HepG2 (cell line): ENCODE measurements around the gene FGF19. TPM values are rescaled to one million over a fixed set of nuclear protein-coding genes. Genes with fewer than 3 reads are reported as not detected.
A peak's percentile ranks its signal among the peaks of the same experiment; 100 is the strongest.

Experiments
- ATRX ChIP-seq: sonication (generic); formaldehyde crosslinking; IDR thresholded peaks from 2 replicates; pipeline ENCODE4 v1.4.0; 2020; ENCODE audit warnings: missing genetic modification reagents, borderline replicate concordance
- ESRRA ChIP-seq: sonication (generic); formaldehyde crosslinking; IDR thresholded peaks from 2 replicates; pipeline ENCODE4 v1.5.1; 2020; ENCODE audit warnings: mild to moderate bottlenecking, low read depth, missing genetic modification reagents
- FLYWCH1 ChIP-seq: sonication (generic); formaldehyde crosslinking; IDR thresholded peaks from 2 replicates; pipeline ENCODE4 v1.8.1; 2023; ENCODE audit warnings: mild to moderate bottlenecking, missing genetic modification reagents
- GABPA ChIP-seq, 2 experiments: IDR thresholded peaks; 2 replicates each; pipeline ENCODE4 v1.6.1; 2011 to 2016; ENCODE audit warnings: low read depth in 2 of 2, low read length in 1 of 2, missing biosample characterization in 1 of 2, missing genetic modification characterization in 1 of 2
- HDAC1 ChIP-seq: sonication (generic); formaldehyde crosslinking; IDR thresholded peaks from 2 replicates; pipeline ENCODE4 v1.5.1; 2020; ENCODE audit warnings: mild to moderate bottlenecking, missing genetic modification reagents
- KDM5B ChIP-seq: sonication (generic); formaldehyde crosslinking; IDR thresholded peaks from 2 replicates; pipeline ENCODE4 v1.4.0; 2020; ENCODE audit warnings: missing genetic modification reagents, mild to moderate bottlenecking, borderline replicate concordance
- KLF9 ChIP-seq: IDR thresholded peaks from 2 replicates; pipeline ENCODE4 v1.6.1; 2016; ENCODE audit warnings: low read depth
- NBN ChIP-seq: fragments of 450-650 bp; conservative IDR thresholded peaks from 2 replicates; pipeline ENCODE4 v1.6.1; 2017
- RAD21 ChIP-seq: fragments of 450-650 bp; formaldehyde crosslinking; IDR thresholded peaks from 2 replicates; pipeline ENCODE4 v1.5.0; 2020; ENCODE audit warnings: mild to moderate bottlenecking
- RXRB ChIP-seq: IDR thresholded peaks from 2 replicates; pipeline ENCODE4 v1.6.1; 2016; ENCODE audit warnings: borderline replicate concordance, missing genetic modification reagents, missing compliant biosample characterization
- ZBTB21 ChIP-seq: sonication (generic); formaldehyde crosslinking; IDR thresholded peaks from 2 replicates; pipeline ENCODE4 v1.4.0; 2020; ENCODE audit warnings: missing genetic modification reagents
- ZMYM4 ChIP-seq: sonication (generic); formaldehyde crosslinking; IDR thresholded peaks from 2 replicates; pipeline ENCODE4 v1.8.1; 2023; ENCODE audit warnings: mild to moderate bottlenecking, missing genetic modification reagents
- ZNF224 ChIP-seq: sonication (generic); formaldehyde crosslinking; IDR thresholded peaks from 2 replicates; pipeline ENCODE4 v1.5.0; 2020; ENCODE audit warnings: mild to moderate bottlenecking, missing genetic modification reagents
- ZNF3 ChIP-seq: IDR thresholded peaks from 2 replicates; pipeline ENCODE4 v1.7.0; 2017; ENCODE audit warnings: inconsistent platforms
- ZNF33B ChIP-seq: sonication (generic); formaldehyde crosslinking; IDR thresholded peaks from 2 replicates; pipeline ENCODE4 v1.5.1; 2020; ENCODE audit warnings: mild to moderate bottlenecking, missing genetic modification reagents
- ZNF367 ChIP-seq: sonication (generic); formaldehyde crosslinking; IDR thresholded peaks from 2 replicates; pipeline ENCODE4 v1.4.0; 2020; ENCODE audit warnings: missing genetic modification reagents, borderline replicate concordance
- ZNF839 ChIP-seq: sonication (generic); formaldehyde crosslinking; IDR thresholded peaks from 2 replicates; pipeline ENCODE4 v1.4.0; 2020; ENCODE audit warnings: missing genetic modification reagents, mild to moderate bottlenecking, borderline replicate concordance
- polyA plus RNA-seq, 8 experiments: library from polyadenylated mRNA; depleted of rRNA in 3 of 8; stranded (reverse) in 7 of 8; unstranded in 1 of 8; fragments of >200 nt; fragmentation: Illumina TruSeq in 4 of 8; extraction: Trizol in 4 of 8; gene quantifications; 2 replicates each; pipeline versions ENCODE4 v1.2.1 to v1.2.3, GENCODE V29; 2011 to 2016; ENCODE audit warnings: low read depth in 4 of 8, missing spikeins in 1 of 8, mixed read lengths in 1 of 8; ENCODE audit not compliant: insufficient read depth in 1 of 8
- total RNA-seq, 5 experiments: library from RNA; depleted of rRNA; stranded (reverse); fragments of >200 nt; fragmentation: Illumina TruSeq; extraction: Trizol; gene quantifications; 2 replicates each; pipeline ENCODE4 v1.2.3, GENCODE V29; 2016; ENCODE audit warnings: low read depth in 1 of 5
- TF ChIP-seq, protein P1 (sequence below): IDR thresholded peaks from 2 replicates; pipeline ENCODE4 v1.6.1; 2016
- TF ChIP-seq, protein P2 (sequence below): sonication (generic); IDR thresholded peaks from 2 replicates; pipeline ENCODE4 v1.6.1; 2016; ENCODE audit warnings: low read depth, borderline replicate concordance
- TF ChIP-seq, protein P3 (sequence below): sonication (generic); formaldehyde crosslinking; IDR thresholded peaks from 2 replicates; pipeline ENCODE4 v1.4.0; 2020; ENCODE audit warnings: missing genetic modification reagents, borderline replicate concordance
- TF ChIP-seq, protein P4 (sequence below), 2 experiments: IDR thresholded peaks; 2 replicates each; pipeline ENCODE4 v1.6.1; 2011 to 2012; ENCODE audit warnings: low read length in 2 of 2, borderline replicate concordance in 1 of 2, low read depth in 1 of 2, mild to moderate bottlenecking in 1 of 2, moderate library complexity in 1 of 2

FGF19 gene
- total and polyA plus RNA-seq, 2 of the 13 experiments (the other 11 are each of a cell fraction or from before 2014, with no cell fraction given), result 0.07 TPM; not detected in 1

DNA sequence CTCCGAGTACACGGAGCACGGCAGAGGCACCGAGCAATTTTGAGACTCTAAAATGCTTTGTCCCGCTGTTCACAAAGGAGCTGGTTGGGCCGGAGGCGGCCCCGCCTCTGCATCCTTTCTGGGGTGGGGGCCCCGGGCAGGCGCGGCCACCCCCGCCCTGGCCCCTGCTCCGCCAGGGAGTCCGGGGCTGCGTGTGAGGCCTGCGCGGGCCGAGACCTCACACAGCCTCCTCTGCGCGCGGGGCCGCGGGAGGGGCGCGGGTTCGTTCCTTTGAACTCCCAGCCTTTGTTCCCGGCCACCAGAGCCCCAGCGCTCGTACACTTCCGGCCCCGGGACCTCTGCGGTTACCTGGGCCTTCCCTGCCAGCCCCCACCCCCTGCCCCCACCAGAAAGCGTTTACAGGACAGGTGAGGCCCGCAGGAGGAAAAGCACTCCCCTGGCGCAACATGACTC lies 1.6 kb downstream of the FGF19 start (continued):
- TF ChIP-seq KDM5B (no peak), ZNF839 (CRISPR knock-in tag) (no peak), GABPA (IDR thresholded peaks at IDR 0.05; ENCODE audit: low read depth, low read length) (no peak), GABPA (CRISPR knock-in tag; IDR thresholded peaks at IDR 0.05; ENCODE audit: low read depth) (peak; percentile 72), ZNF33B (CRISPR knock-in tag) (no peak), ZNF3 (CRISPR knock-in tag) (no peak), ZNF224 (CRISPR knock-in tag) (no peak), RAD21 (CRISPR knock-in tag) (no peak), ZMYM4 (peak; percentile 40; the same call in 1 of the 2 replicates), HDAC1 (CRISPR knock-in tag) (peak; percentile 60), FLYWCH1 (no peak), ZNF367 (no peak), KLF9 (no peak), RXRB (CRISPR knock-in tag) (peak; percentile 65; the same call in 1 of the 2 replicates), ZBTB21 (CRISPR knock-in tag) (no peak), NBN (no peak), ATRX (CRISPR knock-in tag) (no peak), ESRRA (CRISPR knock-in tag) (no peak)
- TF ChIP-seq, protein P1, sequence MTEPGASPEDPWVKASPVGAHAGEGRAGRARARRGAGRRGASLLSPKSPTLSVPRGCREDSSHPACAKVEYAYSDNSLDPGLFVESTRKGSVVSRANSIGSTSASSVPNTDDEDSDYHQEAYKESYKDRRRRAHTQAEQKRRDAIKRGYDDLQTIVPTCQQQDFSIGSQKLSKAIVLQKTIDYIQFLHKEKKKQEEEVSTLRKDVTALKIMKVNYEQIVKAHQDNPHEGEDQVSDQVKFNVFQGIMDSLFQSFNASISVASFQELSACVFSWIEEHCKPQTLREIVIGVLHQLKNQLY (CRISPR knock-in tag), result 0 out of 2 replicates have a peak, but pooled peaks have one; percentile 19
- TF ChIP-seq, protein P2, sequence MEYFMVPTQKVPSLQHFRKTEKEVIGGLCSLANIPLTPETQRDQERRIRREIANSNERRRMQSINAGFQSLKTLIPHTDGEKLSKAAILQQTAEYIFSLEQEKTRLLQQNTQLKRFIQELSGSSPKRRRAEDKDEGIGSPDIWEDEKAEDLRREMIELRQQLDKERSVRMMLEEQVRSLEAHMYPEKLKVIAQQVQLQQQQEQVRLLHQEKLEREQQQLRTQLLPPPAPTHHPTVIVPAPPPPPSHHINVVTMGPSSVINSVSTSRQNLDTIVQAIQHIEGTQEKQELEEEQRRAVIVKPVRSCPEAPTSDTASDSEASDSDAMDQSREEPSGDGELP, result peak; percentile 67; the same call in 1 of the 2 replicates
- TF ChIP-seq, protein P3, sequence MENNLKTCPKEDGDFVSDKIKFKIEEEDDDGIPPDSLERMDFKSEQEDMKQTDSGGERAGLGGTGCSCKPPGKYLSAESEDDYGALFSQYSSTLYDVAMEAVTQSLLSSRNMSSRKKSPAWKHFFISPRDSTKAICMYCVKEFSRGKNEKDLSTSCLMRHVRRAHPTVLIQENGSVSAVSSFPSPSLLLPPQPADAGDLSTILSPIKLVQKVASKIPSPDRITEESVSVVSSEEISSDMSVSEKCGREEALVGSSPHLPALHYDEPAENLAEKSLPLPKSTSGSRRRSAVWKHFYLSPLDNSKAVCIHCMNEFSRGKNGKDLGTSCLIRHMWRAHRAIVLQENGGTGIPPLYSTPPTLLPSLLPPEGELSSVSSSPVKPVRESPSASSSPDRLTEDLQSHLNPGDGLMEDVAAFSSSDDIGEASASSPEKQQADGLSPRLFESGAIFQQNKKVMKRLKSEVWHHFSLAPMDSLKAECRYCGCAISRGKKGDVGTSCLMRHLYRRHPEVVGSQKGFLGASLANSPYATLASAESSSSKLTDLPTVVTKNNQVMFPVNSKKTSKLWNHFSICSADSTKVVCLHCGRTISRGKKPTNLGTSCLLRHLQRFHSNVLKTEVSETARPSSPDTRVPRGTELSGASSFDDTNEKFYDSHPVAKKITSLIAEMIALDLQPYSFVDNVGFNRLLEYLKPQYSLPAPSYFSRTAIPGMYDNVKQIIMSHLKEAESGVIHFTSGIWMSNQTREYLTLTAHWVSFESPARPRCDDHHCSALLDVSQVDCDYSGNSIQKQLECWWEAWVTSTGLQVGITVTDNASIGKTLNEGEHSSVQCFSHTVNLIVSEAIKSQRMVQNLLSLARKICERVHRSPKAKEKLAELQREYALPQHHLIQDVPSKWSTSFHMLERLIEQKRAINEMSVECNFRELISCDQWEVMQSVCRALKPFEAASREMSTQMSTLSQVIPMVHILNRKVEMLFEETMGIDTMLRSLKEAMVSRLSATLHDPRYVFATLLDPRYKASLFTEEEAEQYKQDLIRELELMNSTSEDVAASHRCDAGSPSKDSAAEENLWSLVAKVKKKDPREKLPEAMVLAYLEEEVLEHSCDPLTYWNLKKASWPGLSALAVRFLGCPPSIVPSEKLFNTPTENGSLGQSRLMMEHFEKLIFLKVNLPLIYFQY (CRISPR knock-in tag), result peak; percentile 37; the same call in 1 of the 2 replicates
- TF ChIP-seq, protein P4, sequence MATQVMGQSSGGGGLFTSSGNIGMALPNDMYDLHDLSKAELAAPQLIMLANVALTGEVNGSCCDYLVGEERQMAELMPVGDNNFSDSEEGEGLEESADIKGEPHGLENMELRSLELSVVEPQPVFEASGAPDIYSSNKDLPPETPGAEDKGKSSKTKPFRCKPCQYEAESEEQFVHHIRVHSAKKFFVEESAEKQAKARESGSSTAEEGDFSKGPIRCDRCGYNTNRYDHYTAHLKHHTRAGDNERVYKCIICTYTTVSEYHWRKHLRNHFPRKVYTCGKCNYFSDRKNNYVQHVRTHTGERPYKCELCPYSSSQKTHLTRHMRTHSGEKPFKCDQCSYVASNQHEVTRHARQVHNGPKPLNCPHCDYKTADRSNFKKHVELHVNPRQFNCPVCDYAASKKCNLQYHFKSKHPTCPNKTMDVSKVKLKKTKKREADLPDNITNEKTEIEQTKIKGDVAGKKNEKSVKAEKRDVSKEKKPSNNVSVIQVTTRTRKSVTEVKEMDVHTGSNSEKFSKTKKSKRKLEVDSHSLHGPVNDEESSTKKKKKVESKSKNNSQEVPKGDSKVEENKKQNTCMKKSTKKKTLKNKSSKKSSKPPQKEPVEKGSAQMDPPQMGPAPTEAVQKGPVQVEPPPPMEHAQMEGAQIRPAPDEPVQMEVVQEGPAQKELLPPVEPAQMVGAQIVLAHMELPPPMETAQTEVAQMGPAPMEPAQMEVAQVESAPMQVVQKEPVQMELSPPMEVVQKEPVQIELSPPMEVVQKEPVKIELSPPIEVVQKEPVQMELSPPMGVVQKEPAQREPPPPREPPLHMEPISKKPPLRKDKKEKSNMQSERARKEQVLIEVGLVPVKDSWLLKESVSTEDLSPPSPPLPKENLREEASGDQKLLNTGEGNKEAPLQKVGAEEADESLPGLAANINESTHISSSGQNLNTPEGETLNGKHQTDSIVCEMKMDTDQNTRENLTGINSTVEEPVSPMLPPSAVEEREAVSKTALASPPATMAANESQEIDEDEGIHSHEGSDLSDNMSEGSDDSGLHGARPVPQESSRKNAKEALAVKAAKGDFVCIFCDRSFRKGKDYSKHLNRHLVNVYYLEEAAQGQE (IDR thresholded peaks at IDR 0.05; ENCODE audit: borderline replicate concordance in 1 of 2, low read depth in 1 of 2, low read length in 2 of 2), result no peak
